SK-N-SH (cell line): ENCODE data around the gene ZNF493. TPM values are rescaled to one million over a fixed set of nuclear protein-coding genes. Genes with fewer than 3 reads are reported as not detected.

ENCODE experiments used
- CTCF ChIA-PET: fragments of 300-600, 350-600 bp; formaldehyde crosslinking; extraction: SDS; loops from one replicate; lab custom pipeline; 2021; lab: Yijun Ruan, JAX
- POLR2A ChIA-PET: fragments of 350-600 bp; sonication (Branson Sonifier 250); formaldehyde crosslinking; extraction: SDS; loops from one replicate; lab custom pipeline; 2020; ENCODE audit warnings: antibody characterized with exemption, inconsistent platforms; lab: Yijun Ruan, JAX
- DNase-seq: peaks from one replicate; pipeline ENCODE4 v3.0.0; 2012
- H2AFZ ChIP-seq: fragments of 200-600 bp; sonication (generic); 2 replicates; pipeline ENCODE4 v1.8.1; 2016; ENCODE audit warnings: antibody characterized with exemption, mild to moderate bottlenecking, low read depth
- H3F3A ChIP-seq: fragments of 200-600 bp; sonication (generic); replicated peaks from 2 replicates; pipeline ENCODE3; 2016; ENCODE audit warnings: antibody characterized with exemption, mild to moderate bottlenecking; ENCODE audit not compliant: insufficient read depth
- H3K27ac ChIP-seq, 2 experiments: fragments of 200-500 bp in 1 of 2; fragments of 200-600 bp in 1 of 2; sonication (Bioruptor generic) in 1 of 2; sonication (generic), shearing (Covaris generic) in 1 of 2; 2 replicates each; pipeline versions ENCODE4 v1.5.1 to v1.6.1; 2014 to 2016; ENCODE audit warnings: low read depth in 2 of 2, inconsistent platforms in 1 of 2, low read length in 1 of 2, mild to moderate bottlenecking in 1 of 2, mixed read lengths in 1 of 2
- H3K27me3 ChIP-seq: fragments of 200-600 bp; sonication (generic), shearing (Covaris generic); 2 replicates; pipeline ENCODE4 v1.6.1; 2016; ENCODE audit warnings: mixed run types; ENCODE audit not compliant: insufficient read depth
- H3K36me3 ChIP-seq, 2 experiments: fragments of 200-500 bp in 1 of 2; fragments of 200-600 bp in 1 of 2; sonication (Bioruptor generic) in 1 of 2; sonication (generic) in 1 of 2; replicated peaks in 1 of 2; 2 replicates each; pipeline versions ENCODE3 to v1.5.1; 2014 to 2016; ENCODE audit warnings: low read length in 1 of 2, mild to moderate bottlenecking in 1 of 2; ENCODE audit not compliant: insufficient read depth in 2 of 2, control insufficient read depth in 1 of 2
- H3K4me1 ChIP-seq, 2 experiments: fragments of 200-500 bp in 1 of 2; fragments of 200-600 bp in 1 of 2; sonication (Bioruptor generic) in 1 of 2; sonication (generic), shearing (Covaris generic) in 1 of 2; 2 replicates each; pipeline versions ENCODE4 v1.5.1 to v1.6.1; 2014 to 2016; ENCODE audit warnings: low read depth in 1 of 2, low read length in 1 of 2, mixed run types in 1 of 2; ENCODE audit not compliant: insufficient read depth in 2 of 2, control insufficient read depth in 1 of 2
- H3K4me2 ChIP-seq: fragments of 200-600 bp; sonication (generic), shearing (Covaris generic); 2 replicates; pipeline ENCODE4 v1.6.1; 2017; ENCODE audit warnings: mixed run types
- H3K4me3 ChIP-seq, 2 experiments: fragments of 200-500 bp in 1 of 2; fragments of 200-600 bp in 1 of 2; sonication (Bioruptor generic) in 1 of 2; sonication (generic), shearing (Covaris generic) in 1 of 2; 2 replicates each; pipeline versions ENCODE4 v1.5.1 to v1.8.1; 2014 to 2016; ENCODE audit warnings: low read depth in 2 of 2, inconsistent platforms in 1 of 2, low read length in 1 of 2, mild to moderate bottlenecking in 1 of 2, mixed read lengths in 1 of 2, moderate library complexity in 1 of 2
- H3K79me2 ChIP-seq: fragments of 200-600 bp; sonication (generic); 2 replicates; pipeline ENCODE4 v1.8.1; 2017; ENCODE audit warnings: mild to moderate bottlenecking; ENCODE audit not compliant: insufficient read depth
- H3K9ac ChIP-seq: fragments of 200-600 bp; sonication (generic); 2 replicates; pipeline ENCODE4 v1.6.1; 2017; ENCODE audit warnings: mixed run types
- H3K9me2 ChIP-seq: fragments of 200-600 bp; sonication (generic); 2 replicates; pipeline ENCODE4 v1.6.1; 2017; ENCODE audit warnings: mixed run types
- H3K9me3 ChIP-seq: fragments of 200-600 bp; sonication (generic); 2 replicates; pipeline ENCODE4 v1.6.1; 2017; ENCODE audit warnings: mixed run types, mild to moderate bottlenecking, moderate library complexity
- H4K20me1 ChIP-seq: fragments of 200-600 bp; sonication (generic); 2 replicates; pipeline ENCODE4 v1.6.1; 2017; ENCODE audit warnings: mild to moderate bottlenecking, mixed run types; ENCODE audit not compliant: insufficient read depth
- EP300 ChIP-seq, 2 experiments: IDR thresholded peaks; 2 replicates each; pipeline versions ENCODE4 v1.4.0 to v1.6.1; 2012; ENCODE audit warnings: borderline replicate concordance in 1 of 2, low read depth in 1 of 2, low read length in 1 of 2
- EZH2phosphoT487 ChIP-seq: fragments of 200-600 bp; sonication (generic); IDR thresholded peaks from 2 replicates; pipeline ENCODE4 v1.6.1; 2017; ENCODE audit warnings: low read depth, mixed run types, mild to moderate bottlenecking, antibody characterized with exemption, moderate library complexity, borderline replicate concordance
- GABPA ChIP-seq: IDR thresholded peaks from 2 replicates; pipeline ENCODE4 v1.4.0; 2012; ENCODE audit warnings: low read depth, mild to moderate bottlenecking
- IRF3 ChIP-seq: fragments of 150-350 bp; IDR thresholded peaks from 2 replicates; pipeline ENCODE4 v1.6.1; 2016; ENCODE audit warnings: mild to moderate bottlenecking, low read depth, low read length
- MAX ChIP-seq: IDR thresholded peaks from 2 replicates; pipeline ENCODE4 v1.4.0; 2012; ENCODE audit warnings: low read depth
- MEF2A ChIP-seq: IDR thresholded peaks from 2 replicates; pipeline ENCODE4 v1.4.0; 2012; ENCODE audit warnings: low read depth, borderline replicate concordance
- MXI1 ChIP-seq: IDR thresholded peaks from 2 replicates; pipeline ENCODE4 v1.6.1; 2012; ENCODE audit warnings: mild to moderate bottlenecking, low read depth, low read length, improper control_type of control experiment
- NFIC ChIP-seq: IDR thresholded peaks from 2 replicates; pipeline ENCODE4 v1.4.0; 2012; ENCODE audit warnings: borderline replicate concordance
- NRF1 ChIP-seq: IDR thresholded peaks from 2 replicates; pipeline ENCODE4 v1.6.1; 2012; ENCODE audit warnings: low read depth, mild to moderate bottlenecking, low read length
- PBX3 ChIP-seq: IDR thresholded peaks from 2 replicates; pipeline ENCODE4; 2012
- POLR2AphosphoS5 ChIP-seq: IDR thresholded peaks from 2 replicates; pipeline ENCODE4 v1.6.1; 2012; ENCODE audit warnings: low read depth, low read length
- REST ChIP-seq: IDR thresholded peaks from 2 replicates; pipeline ENCODE4 v1.6.1; 2012; ENCODE audit warnings: mild to moderate bottlenecking, low read depth, low read length, moderate library complexity
- RFX5 ChIP-seq: IDR thresholded peaks from 2 replicates; pipeline ENCODE4 v1.6.1; 2012; ENCODE audit warnings: mild to moderate bottlenecking, improper control_type of control experiment, low read length
- SIN3A ChIP-seq: IDR thresholded peaks from 2 replicates; pipeline ENCODE4 v1.6.1; 2012; ENCODE audit warnings: low read depth, mild to moderate bottlenecking, low read length, moderate library complexity, borderline replicate concordance
- SMC3 ChIP-seq: IDR thresholded peaks from 2 replicates; pipeline ENCODE4 v1.6.1; 2012; ENCODE audit warnings: low read depth, low read length, improper control_type of control experiment
- USF1 ChIP-seq: IDR thresholded peaks from 2 replicates; pipeline ENCODE4 v1.4.0; 2012; ENCODE audit warnings: low read depth, borderline replicate concordance
- YY1 ChIP-seq: IDR thresholded peaks from 2 replicates; pipeline ENCODE4 v1.4.0; 2012; ENCODE audit warnings: low read depth, mild to moderate bottlenecking
- ZBTB33 ChIP-seq: IDR thresholded peaks from 2 replicates; pipeline ENCODE4 v1.4.0; 2012; ENCODE audit warnings: low read depth, borderline replicate concordance
- WGBS: methylation state at CpG from one replicate; pipeline ENCODE4 v1.1.6; 2017; ENCODE audit warnings: low lambda C conversion rate; 5-methylcytosine and 5-hydroxymethylcytosine counted together
- polyA plus RNA-seq, 3 experiments: library from polyadenylated mRNA; depleted of rRNA; stranded (reverse); fragments of >200 nt; gene quantifications; 2 replicates each; pipeline ENCODE4 v1.2.3, GENCODE V29; 2012

Gene ZNF493
- polyA plus RNA-seq, 1 of the 3 experiments (the other 2 are of a cell fraction), result 3.7 TPM

- TF ChIP-seq MXI1 (peak; percentile 54), NRF1 (no peak), POLR2AphosphoS5 (peak; percentile 83), PBX3 (peak; percentile 94), NFIC (no peak), MEF2A (no peak), YY1 (peak; percentile 82), SMC3 (0 out of 2 replicates have a peak, but pooled peaks have one; percentile 3), USF1 (0 out of 2 replicates have a peak, but pooled peaks have one; percentile 17), MAX (0 out of 2 replicates have a peak, but pooled peaks have one; percentile 47)
Measured at GRCh38 chr19:21358768-21359451, 38.0 kb upstream of the ZNF493 start, which contains the start of gene ZNF738 (continued).

GRCh38 chr19:21362291-21362690 lies 34.6 kb upstream of the ZNF493 start:
- no peak overlapping the region for H3K27ac ChIP-seq
- no peak overlapping the region for H3K9ac ChIP-seq
- DNase-seq, result no peak
- H3K9me3 ChIP-seq, result peaks cover 7% of the 10 kb centered on the region; the same call in 1 of the 2 replicates
- no peak overlapping the region for H2AFZ ChIP-seq
- H3K9me2 ChIP-seq, result no peaks in the 10 kb centered on the region
- no peaks in the 10 kb centered on the region for H3K27me3 ChIP-seq
- CTCF ChIA-PET, result no interaction called here
- H3K79me2 ChIP-seq, result peaks cover 64% of the 10 kb centered on the region
- H3K4me3 ChIP-seq, result no peak overlapping the region
- H3K4me1 ChIP-seq, result no peaks in the 10 kb centered on the region
- POLR2A ChIA-PET, result interaction anchor here (1.0 kb wide), 1 partner anchor 33 kb away, joined by 4 read pairs; the partner anchor contains the start of gene ZNF708
- WGBS, result 90% methylated on average over 3 of the region's 3 CpGs
- H3K36me3 ChIP-seq, result peaks cover 13 to 53% of the 10 kb centered on the region in 2 experiments
- H4K20me1 ChIP-seq, result no peaks in the 10 kb centered on the region
- H3K4me2 ChIP-seq, result no peak overlapping the region
- peaks cover 7% of the 10 kb centered on the region for H3F3A ChIP-seq
- no peak for TF ChIP-seq REST
- TF ChIP-seq GABPA, result no peak
- TF ChIP-seq EP300 (IDR thresholded peaks at IDR 0.05; ENCODE audit: borderline replicate concordance in 1 of 2, low read depth in 1 of 2, low read length in 1 of 2), result no peak
- TF ChIP-seq SIN3A, result no peak
- no peak for TF ChIP-seq USF1
- TF ChIP-seq PBX3, result no peak
- no peak for TF ChIP-seq RFX5
- no peak for TF ChIP-seq EZH2phosphoT487
- TF ChIP-seq ZBTB33, result no peak
- TF ChIP-seq MEF2A, result no peak
- no peak for TF ChIP-seq IRF3
